Measurements from ENCODE around the gene HK3. TPM values are rescaled to one million over a fixed set of nuclear protein-coding genes. Genes with fewer than 3 reads are reported as not detected.

Gene HK3
- total and polyA plus RNA-seq, 3 experiments from 2014 or later, result 1.3 to 1.5 TPM; not detected in 1

- no peak overlapping the region for H3K27ac ChIP-seq (ENCODE audit: low read depth, low read length)
- no peaks in the 10 kb centered on the region for H3K9me3 ChIP-seq (ENCODE audit: low read length)
- no peak overlapping the region for H3K4me3 ChIP-seq (ENCODE audit: low read length)
- Mint-ChIP-seq H3K9me3 (no peaks in the 10 kb centered on the region), H3K4me1 (peaks cover 12 to 18% (median 12%) of the 10 kb centered on the region in 3 donors), H3K4me3 (no peak overlapping the region), H3K36me3 (peaks cover 0 to 38% (median 22%) of the 10 kb centered on the region in 3 donors), H3K27ac (peak overlapping the region in 3 of 8 donors; percentile 21 to 47 (median 43)), H3K27me3 (peaks cover 0 to 4% of the 10 kb centered on the region in 2 donors)
- H3K27me3 ChIP-seq (ENCODE audit: insufficient read depth, low read length, poor library complexity, severe bottlenecking), result no peaks in the 10 kb centered on the region
- ChIA-PET POLR2A (no interaction called here), CTCF (no interaction called here)
- no peaks in the 10 kb centered on the region for H3K4me1 ChIP-seq (ENCODE audit: insufficient read depth, low read length)
- no peak for DNase-seq
- peaks cover 29% of the 10 kb centered on the region for H3K36me3 ChIP-seq (ENCODE audit: insufficient read depth, low read length)
Measured at GRCh38 chr5:176901260-176902101, 2.3 kb upstream of the HK3 start.

- H3K27me3 ChIP-seq (ENCODE audit: insufficient read depth, low read length, poor library complexity, severe bottlenecking), result no peaks in the 10 kb centered on the region
- Mint-ChIP-seq H3K4me1 (peaks cover 12 to 18% (median 12%) of the 10 kb centered on the region in 3 donors), H3K4me3 (no peak overlapping the region), H3K27me3 (peaks cover 0 to 7% of the 10 kb centered on the region in 2 donors), H3K9me3 (no peaks in the 10 kb centered on the region), H3K27ac (peak overlapping the region in 1 of 8 donors; percentile 32), H3K36me3 (peaks cover 0 to 31% (median 17%) of the 10 kb centered on the region in 3 donors)
- POLR2A ChIA-PET, result no interaction called here
- CTCF ChIA-PET, result no interaction called here
- H3K36me3 ChIP-seq (ENCODE audit: insufficient read depth, low read length), result peaks cover 24% of the 10 kb centered on the region
- H3K27ac ChIP-seq (ENCODE audit: low read depth, low read length), result no peak overlapping the region
- H3K4me1 ChIP-seq (ENCODE audit: insufficient read depth, low read length), result no peaks in the 10 kb centered on the region
- no peak overlapping the region for H3K4me3 ChIP-seq (ENCODE audit: low read length)
- no peak for DNase-seq
- no peaks in the 10 kb centered on the region for H3K9me3 ChIP-seq (ENCODE audit: low read length)
Measured at GRCh38 chr5:176900780-176901204, 1.6 kb upstream of the HK3 start.

GRCh38 chr5:176899946-176900779 lies 1.0 kb upstream of the HK3 start:
- Histone ChIP-seq H3K4me1 (ENCODE audit: insufficient read depth, low read length) (no peaks in the 10 kb centered on the region), H3K9me3 (ENCODE audit: low read length) (no peaks in the 10 kb centered on the region), H3K36me3 (ENCODE audit: insufficient read depth, low read length) (peaks cover 17% of the 10 kb centered on the region), H3K27ac (ENCODE audit: low read depth, low read length) (no peak overlapping the region), H3K27me3 (ENCODE audit: insufficient read depth, low read length, poor library complexity, severe bottlenecking) (no peaks in the 10 kb centered on the region), H3K4me3 (ENCODE audit: low read length) (no peak overlapping the region)
- H3K9me3 Mint-ChIP-seq, result no peaks in the 10 kb centered on the region
- CTCF ChIA-PET, result no interaction called here
- DNase-seq, result no peak
- H3K4me3 Mint-ChIP-seq, result no peak overlapping the region
- H3K27ac Mint-ChIP-seq, result peak overlapping the region in 3 of 8 donors; percentile 19 to 41 (median 32)
- H3K36me3 Mint-ChIP-seq, result peaks cover 0 to 24% (median 12%) of the 10 kb centered on the region in 3 donors
- peaks cover 0 to 7% of the 10 kb centered on the region in 2 donors for H3K27me3 Mint-ChIP-seq
- POLR2A ChIA-PET, result no interaction called here
- H3K4me1 Mint-ChIP-seq, result peaks cover 12 to 18% (median 12%) of the 10 kb centered on the region in 3 donors

- H3K4me3 Mint-ChIP-seq, result no peak overlapping the region
- H3K9me3 ChIP-seq (ENCODE audit: low read length), result no peaks in the 10 kb centered on the region
- no peaks in the 10 kb centered on the region for H3K27me3 ChIP-seq (ENCODE audit: insufficient read depth, low read length, poor library complexity, severe bottlenecking)
- peaks cover 0 to 1% (median 0%) of the 10 kb centered on the region in 3 donors for H3K36me3 Mint-ChIP-seq
- H3K4me3 ChIP-seq (ENCODE audit: low read length), result no peak overlapping the region
- peaks cover 10 to 13% of the 10 kb centered on the region in 2 donors for H3K27me3 Mint-ChIP-seq
- DNase-seq, result no peak
- CTCF ChIA-PET, result no interaction called here
- POLR2A ChIA-PET, result no interaction called here
- no peaks in the 10 kb centered on the region for H3K4me1 ChIP-seq (ENCODE audit: insufficient read depth, low read length)
- H3K27ac ChIP-seq (ENCODE audit: low read depth, low read length), result no peak overlapping the region
- no peaks in the 10 kb centered on the region for H3K9me3 Mint-ChIP-seq
- H3K36me3 ChIP-seq (ENCODE audit: insufficient read depth, low read length), result no peaks in the 10 kb centered on the region
- H3K27ac Mint-ChIP-seq, result peak overlapping the region in 1 of 8 donors; percentile 76
- H3K4me1 Mint-ChIP-seq, result peaks cover 12 to 18% (median 12%) of the 10 kb centered on the region in 3 donors
Measured at GRCh38 chr5:176897263-176897662, 1.9 kb downstream of the HK3 start.

- POLR2A ChIA-PET, result no interaction called here
- no peak overlapping the region for H3K27ac ChIP-seq (ENCODE audit: low read depth, low read length)
Measured at GRCh38 chr5:176895831-176896230, 3.3 kb downstream of the HK3 start.

GRCh38 chr5:176894298-176894697 lies 4.8 kb downstream of the HK3 start:
- Histone ChIP-seq H3K4me1 (ENCODE audit: insufficient read depth, low read length) (no peaks in the 10 kb centered on the region), H3K4me3 (ENCODE audit: low read length) (no peak overlapping the region), H3K27me3 (ENCODE audit: insufficient read depth, low read length, poor library complexity, severe bottlenecking) (no peaks in the 10 kb centered on the region), H3K27ac (ENCODE audit: low read depth, low read length) (no peak overlapping the region), H3K36me3 (ENCODE audit: insufficient read depth, low read length) (no peaks in the 10 kb centered on the region), H3K9me3 (ENCODE audit: low read length) (no peaks in the 10 kb centered on the region)
- ChIA-PET POLR2A (no interaction called here), CTCF (no interaction called here)
- Mint-ChIP-seq H3K36me3 (no peaks in the 10 kb centered on the region), H3K4me1 (peaks cover 5 to 8% (median 5%) of the 10 kb centered on the region in 3 donors), H3K27me3 (peaks cover 13 to 32% of the 10 kb centered on the region in 2 donors), H3K27ac (peak overlapping the region in 1 of 8 donors; percentile 17), H3K4me3 (no peak overlapping the region), H3K9me3 (no peaks in the 10 kb centered on the region)
- no peak for DNase-seq

More at GRCh38 chr5:176895831-176896230, 3.3 kb downstream of the HK3 start:
- DNase-seq, result no peak
- peaks cover 11 to 15% (median 12%) of the 10 kb centered on the region in 3 donors for H3K4me1 Mint-ChIP-seq
- peaks cover 11 to 26% of the 10 kb centered on the region in 2 donors for H3K27me3 Mint-ChIP-seq
- no peaks in the 10 kb centered on the region for H3K4me1 ChIP-seq (ENCODE audit: insufficient read depth, low read length)
- no peaks in the 10 kb centered on the region for H3K27me3 ChIP-seq (ENCODE audit: insufficient read depth, low read length, poor library complexity, severe bottlenecking)
- no peak overlapping the region for H3K4me3 ChIP-seq (ENCODE audit: low read length)
- no peaks in the 10 kb centered on the region for H3K36me3 Mint-ChIP-seq
- no peaks in the 10 kb centered on the region for H3K36me3 ChIP-seq (ENCODE audit: insufficient read depth, low read length)
- no peak overlapping the region for H3K4me3 Mint-ChIP-seq
- H3K9me3 Mint-ChIP-seq, result no peaks in the 10 kb centered on the region
- H3K27ac Mint-ChIP-seq, result peak overlapping the region in 1 of 8 donors; percentile 40
- no peaks in the 10 kb centered on the region for H3K9me3 ChIP-seq (ENCODE audit: low read length)
- CTCF ChIA-PET, result no interaction called here

GRCh38 chr5:176892663-176893062 lies 6.5 kb downstream of the HK3 start:
- Histone ChIP-seq H3K4me1 (ENCODE audit: insufficient read depth, low read length) (no peaks in the 10 kb centered on the region), H3K9me3 (ENCODE audit: low read length) (no peaks in the 10 kb centered on the region), H3K27me3 (ENCODE audit: insufficient read depth, low read length, poor library complexity, severe bottlenecking) (no peaks in the 10 kb centered on the region), H3K27ac (ENCODE audit: low read depth, low read length) (no peak overlapping the region), H3K36me3 (ENCODE audit: insufficient read depth, low read length) (no peaks in the 10 kb centered on the region), H3K4me3 (ENCODE audit: low read length) (no peak overlapping the region)
- ChIA-PET CTCF (interaction anchor here (1.1 kb wide), 1 partner anchor 232 kb away, joined by 3 read pairs; no protein-coding TSS in a partner anchor), POLR2A (no interaction called here)
- Mint-ChIP-seq H3K27ac (no peak overlapping the region), H3K4me3 (no peak overlapping the region), H3K9me3 (no peaks in the 10 kb centered on the region), H3K4me1 (no peaks in the 10 kb centered on the region), H3K27me3 (peaks cover 11 to 32% of the 10 kb centered on the region in 2 donors), H3K36me3 (no peaks in the 10 kb centered on the region)
- no peak for DNase-seq

Measured in CD8-positive, alpha-beta memory T cell (primary cell).